Skeletal muscle tissue (tissue), 4 donors: ENCODE data around the gene EVC. TPM values are rescaled to one million over a fixed set of nuclear protein-coding genes. Genes with fewer than 3 reads are reported as not detected.
"Not testable (repeated sequence)": the region's sequence is repeated elsewhere in the genome, so short reads cannot be mapped to it uniquely, and the experiment has no call there.

ENCODE experiments used
- H3K27ac ChIP-seq: one replicate; pipeline ENCODE4 v1.7.0; 2013; ENCODE audit warnings: mild to moderate bottlenecking, low read depth, low read length, inconsistent platforms
- H3K27me3 ChIP-seq, 3 donors: one replicate each; pipeline ENCODE4 v1.7.0; 2013; ENCODE audit warnings: low read length in 3 of 3; ENCODE audit not compliant: control insufficient read depth in 3 of 3, insufficient read depth in 3 of 3
- H3K36me3 ChIP-seq, 3 donors: one replicate each; pipeline ENCODE4 v1.7.0; 2013; ENCODE audit warnings: low read length in 3 of 3; ENCODE audit not compliant: control insufficient read depth in 3 of 3, insufficient read depth in 3 of 3
- H3K4me1 ChIP-seq, 3 donors: one replicate each; pipeline ENCODE4 v1.7.0; 2013; ENCODE audit warnings: low read length in 3 of 3, mild to moderate bottlenecking in 3 of 3; ENCODE audit not compliant: control insufficient read depth in 3 of 3, insufficient read depth in 3 of 3
- H3K4me3 ChIP-seq, 3 donors: one replicate each; pipeline ENCODE4 v1.7.0; 2013; ENCODE audit warnings: low read length in 3 of 3
- H3K9ac ChIP-seq, 3 donors: one replicate each; pipeline ENCODE4 v1.7.0; 2013; ENCODE audit warnings: low read length in 3 of 3, mild to moderate bottlenecking in 3 of 3, moderate library complexity in 2 of 3, low read depth in 1 of 3
- H3K9me3 ChIP-seq, 3 donors: one replicate each; pipeline ENCODE4 v1.7.0; 2013; ENCODE audit warnings: low read length in 3 of 3; ENCODE audit not compliant: control insufficient read depth in 3 of 3
- total RNA-seq: library from RNA; depleted of rRNA; stranded (reverse); fragments of >200 nt; gene quantifications from one replicate; pipeline ENCODE4 v1.2.3, GENCODE V29; 2014
- donor health status: Osteomylitis.

EVC gene
- total RNA-seq, 1 donor from 2014 or later = 19.8 TPM

GRCh38 chr4:5823542-5824211 is 112.7 kb downstream of the EVC start:
- H3K9ac ChIP-seq = no peak overlapping the region
- peaks cover 0 to 5% (median 0%) of the 10 kb centered on the region in 3 donors for H3K36me3 ChIP-seq
- no peak overlapping the region for H3K4me3 ChIP-seq
- no peak overlapping the region for H3K27ac ChIP-seq
- no peaks in the 10 kb centered on the region for H3K9me3 ChIP-seq
- no peaks in the 10 kb centered on the region for H3K27me3 ChIP-seq
- H3K4me1 ChIP-seq = peaks cover 0 to 12% (median 10%) of the 10 kb centered on the region in 3 donors

DNA sequence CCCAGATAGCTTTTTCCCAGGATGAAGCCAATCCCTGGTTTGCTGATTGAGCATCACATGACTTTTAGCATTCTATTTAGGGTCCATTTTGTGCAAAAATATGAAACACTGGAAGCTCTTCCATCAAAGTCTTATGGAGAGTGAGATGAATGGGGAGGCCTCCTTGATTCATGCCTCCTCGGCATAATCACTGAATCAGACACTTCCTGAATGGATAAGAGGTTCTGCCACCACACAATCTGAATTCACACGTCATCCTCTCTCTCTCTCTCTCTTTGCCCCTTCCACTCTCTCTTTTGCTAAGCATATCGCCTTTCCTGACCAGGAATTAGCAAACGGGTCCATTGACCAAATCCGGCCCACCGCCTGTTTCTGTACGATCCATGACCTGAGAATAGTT is 113.2 kb downstream of the EVC start:
- Histone ChIP-seq H3K4me3 (no peak overlapping the region), H3K9me3 (no peaks in the 10 kb centered on the region), H3K4me1 (peaks cover 0 to 12% (median 10%) of the 10 kb centered on the region in 3 donors), H3K36me3 (peaks cover 0 to 5% (median 0%) of the 10 kb centered on the region in 3 donors), H3K27ac (no peak overlapping the region), H3K27me3 (no peaks in the 10 kb centered on the region), H3K9ac (no peak overlapping the region)

DNA sequence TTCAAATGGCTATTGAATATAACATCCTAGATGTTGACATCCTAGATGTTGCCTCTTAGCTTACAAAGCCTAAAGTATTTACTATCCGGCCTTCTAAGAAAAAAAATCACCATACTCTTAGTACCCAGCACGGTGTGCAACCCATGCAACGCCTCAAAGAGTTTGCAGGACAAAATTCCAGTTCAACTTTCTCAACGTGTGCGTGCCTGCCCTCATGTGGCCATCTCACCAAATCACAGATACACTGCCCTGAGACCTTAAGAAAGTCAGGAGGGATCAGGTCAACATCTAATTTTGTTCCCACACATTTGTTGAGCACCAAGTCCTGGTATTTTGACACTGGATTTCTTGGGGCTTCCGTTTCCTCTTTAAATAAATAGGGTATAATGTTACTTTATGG is 113.6 kb downstream of the EVC start:
- H3K4me1 ChIP-seq = peaks cover 0 to 12% (median 10%) of the 10 kb centered on the region in 3 donors
- H3K9ac ChIP-seq = no peak overlapping the region
- H3K36me3 ChIP-seq = peaks cover 0 to 5% (median 0%) of the 10 kb centered on the region in 3 donors
- no peak overlapping the region for H3K4me3 ChIP-seq
- no peaks in the 10 kb centered on the region for H3K9me3 ChIP-seq
- no peaks in the 10 kb centered on the region for H3K27me3 ChIP-seq
- no peak overlapping the region for H3K27ac ChIP-seq

- no peak overlapping the region for H3K27ac ChIP-seq
These were observed 114.5 kb downstream of the EVC start for GRCh38 chr4:5825321-5826041.

GRCh38 chr4:5826437-5827107 is 115.6 kb downstream of the EVC start:
- Histone ChIP-seq H3K36me3 (no peaks in the 10 kb centered on the region), H3K27ac (no peak overlapping the region), H3K9me3 (no peaks in the 10 kb centered on the region), H3K27me3 (no peaks in the 10 kb centered on the region), H3K9ac (no peak overlapping the region), H3K4me1 (peaks cover 0 to 12% (median 10%) of the 10 kb centered on the region in 3 donors), H3K4me3 (no peak overlapping the region)

More at GRCh38 chr4:5825321-5826041, 114.5 kb downstream of the EVC start:
- Histone ChIP-seq H3K4me3 (no peak overlapping the region), H3K36me3 (peaks cover 0 to 3% (median 0%) of the 10 kb centered on the region in 3 donors), H3K4me1 (peaks cover 0 to 12% (median 10%) of the 10 kb centered on the region in 3 donors), H3K9ac (no peak overlapping the region), H3K27me3 (no peaks in the 10 kb centered on the region), H3K9me3 (no peaks in the 10 kb centered on the region)

- no peak overlapping the region for H3K9ac ChIP-seq
- H3K36me3 ChIP-seq = no peaks in the 10 kb centered on the region
- H3K4me1 ChIP-seq = peaks cover 0 to 12% (median 10%) of the 10 kb centered on the region in 3 donors
- H3K4me3 ChIP-seq = no peak overlapping the region
- H3K27me3 ChIP-seq = no peaks in the 10 kb centered on the region
- no peaks in the 10 kb centered on the region for H3K9me3 ChIP-seq
- H3K27ac ChIP-seq = no peak overlapping the region
These were observed 116.4 kb downstream of the EVC start for GRCh38 chr4:5827108-5828004.

DNA sequence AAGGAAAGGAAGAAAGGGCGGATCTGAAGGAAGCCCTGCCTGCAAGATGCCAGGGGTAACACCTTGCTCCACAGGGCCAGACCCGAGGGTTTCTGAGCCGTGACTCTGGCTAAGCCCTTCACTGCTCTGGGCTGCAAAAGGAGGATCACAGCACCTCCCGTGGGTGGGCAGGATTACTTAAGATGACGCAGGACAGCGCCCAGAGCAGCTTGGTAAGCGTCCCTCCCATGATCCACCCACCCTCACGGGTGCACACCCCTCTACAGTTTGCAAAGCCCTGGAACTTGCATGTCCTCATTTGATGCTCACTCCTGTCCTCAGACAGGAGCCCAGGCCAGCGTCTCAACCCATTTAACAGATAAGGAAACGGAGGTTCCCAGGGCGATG is 117.0 kb downstream of the EVC start:
- Histone ChIP-seq H3K4me3 (no peak overlapping the region), H3K27me3 (no peaks in the 10 kb centered on the region), H3K9me3 (no peaks in the 10 kb centered on the region), H3K9ac (no peak overlapping the region), H3K4me1 (peaks cover 0 to 12% (median 10%) of the 10 kb centered on the region in 3 donors), H3K27ac (no peak overlapping the region), H3K36me3 (no peaks in the 10 kb centered on the region)

DNA sequence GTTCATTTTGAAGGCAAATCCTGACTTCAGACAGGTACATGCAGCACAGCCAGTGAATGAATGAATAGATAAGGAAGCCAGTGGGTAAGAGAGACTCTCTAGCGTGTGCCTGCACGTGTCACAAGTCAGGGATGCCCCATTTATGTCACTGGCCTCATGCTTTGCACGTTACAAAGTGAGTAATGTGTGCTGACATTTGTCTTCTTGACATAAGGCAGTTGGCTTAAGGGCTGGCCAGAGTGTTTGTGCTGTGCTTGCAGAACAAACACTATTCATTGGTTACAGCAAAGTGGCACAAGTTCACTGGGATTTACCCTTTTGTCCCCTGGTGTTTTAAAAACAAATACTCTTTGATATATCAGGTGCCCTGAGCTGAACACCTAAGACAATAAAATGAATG is 125.9 kb downstream of the EVC start:
- no peaks in the 10 kb centered on the region for H3K36me3 ChIP-seq
- H3K9me3 ChIP-seq = peaks cover 0 to 2% (median 0%) of the 10 kb centered on the region in 3 donors
- peaks cover 0 to 9% (median 3%) of the 10 kb centered on the region in 3 donors for H3K4me1 ChIP-seq
- peaks cover 0 to 8% (median 3%) of the 10 kb centered on the region in 3 donors for H3K27me3 ChIP-seq
- no peak overlapping the region for H3K27ac ChIP-seq
- H3K9ac ChIP-seq = no peak overlapping the region
- no peak overlapping the region for H3K4me3 ChIP-seq

- H3K4me3 ChIP-seq = not testable (repeated sequence)
These were observed 126.5 kb downstream of the EVC start for GRCh38 chr4:5837483-5837882.

More at GRCh38 chr4:5837483-5837882, 126.5 kb downstream of the EVC start:
- H3K9ac ChIP-seq, H3K27me3 ChIP-seq, H3K9me3 ChIP-seq, H3K27ac ChIP-seq, H3K4me1 ChIP-seq, H3K36me3 ChIP-seq: not testable (repeated sequence)
